Stimulated activated CD8-positive, alpha-beta memory T cell treated with anti-CD3 and anti-CD28 coated beads, Interleukin-7, amount 100 ng/mL, for 48 hours (primary cell): ENCODE measurements around the gene EEFSEC.
"Not testable (repeated sequence)": the region's sequence is repeated elsewhere in the genome, so short reads cannot be mapped to it uniquely, and the experiment has no call there.

ENCODE experiments used
- DNase-seq, 2 donors: peaks; one replicate each; pipeline ENCODE4 v3.0.0-alpha.2; 2020; ENCODE audit warnings: low read depth in 1 of 2; ENCODE audit errors: extremely low read depth in 1 of 2

The EEFSEC gene

DNA sequence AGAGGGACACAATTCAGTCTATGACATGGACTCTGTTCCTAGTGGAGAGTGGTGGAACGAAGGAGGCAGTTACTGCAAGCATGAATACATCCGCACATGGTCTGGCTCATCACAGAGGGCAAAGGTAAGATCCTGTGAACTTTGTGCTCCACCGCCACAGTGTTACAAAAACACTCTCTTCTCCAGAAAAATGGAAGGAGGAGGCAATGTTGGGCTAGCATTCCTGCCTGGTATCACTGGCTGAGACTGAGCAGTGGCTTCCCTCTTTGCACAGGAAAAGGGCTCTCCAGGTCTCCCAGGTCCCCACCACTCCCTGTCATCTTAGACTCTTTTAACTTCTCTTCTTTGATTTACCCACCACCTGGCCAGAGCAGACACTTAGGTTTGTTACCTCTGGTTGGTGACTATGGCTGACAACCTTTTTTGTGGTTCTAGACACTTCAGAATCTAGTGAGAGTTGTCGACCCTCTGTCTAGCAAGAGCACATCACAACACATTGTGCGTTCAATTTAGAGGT, 1.5 kb upstream of the EEFSEC start:
- no peak for DNase-seq

DNA sequence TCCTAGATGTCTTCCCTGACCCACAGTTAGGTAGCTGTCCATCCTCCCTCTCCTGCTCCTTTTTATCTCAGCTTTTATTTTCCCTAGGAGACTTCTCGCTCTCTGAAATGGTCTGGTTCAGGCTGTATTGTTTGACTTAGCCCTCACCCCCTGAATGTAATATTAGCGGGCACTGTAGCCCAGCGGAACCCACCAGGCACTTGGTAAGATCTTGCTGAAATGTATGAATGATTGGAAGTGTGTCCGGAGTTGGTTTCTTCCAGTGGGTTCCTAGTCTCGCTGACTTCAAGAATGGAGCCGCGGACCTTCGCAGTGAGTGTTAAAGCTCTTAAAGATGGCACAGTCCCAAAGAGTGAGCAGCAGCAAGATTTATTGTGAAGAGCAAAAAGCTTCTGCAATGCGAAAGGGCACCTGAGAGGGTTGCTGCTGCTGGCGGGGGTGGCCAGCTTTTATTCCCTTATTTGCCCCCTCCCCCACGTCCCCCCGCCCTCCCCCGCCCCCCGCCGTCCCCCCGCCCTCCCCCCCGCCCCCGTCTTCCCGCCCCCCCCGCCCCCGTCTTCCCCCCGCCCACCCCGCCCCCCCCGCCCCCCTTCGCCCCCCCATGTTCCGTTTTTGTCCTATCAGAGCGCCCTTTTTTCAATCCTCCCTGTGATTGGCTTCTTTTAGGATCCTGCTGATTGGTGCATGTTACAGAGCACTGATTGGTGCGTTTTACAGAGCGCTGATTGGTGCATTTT, 694 bp upstream of the EEFSEC start:
- no peak for DNase-seq

DNA sequence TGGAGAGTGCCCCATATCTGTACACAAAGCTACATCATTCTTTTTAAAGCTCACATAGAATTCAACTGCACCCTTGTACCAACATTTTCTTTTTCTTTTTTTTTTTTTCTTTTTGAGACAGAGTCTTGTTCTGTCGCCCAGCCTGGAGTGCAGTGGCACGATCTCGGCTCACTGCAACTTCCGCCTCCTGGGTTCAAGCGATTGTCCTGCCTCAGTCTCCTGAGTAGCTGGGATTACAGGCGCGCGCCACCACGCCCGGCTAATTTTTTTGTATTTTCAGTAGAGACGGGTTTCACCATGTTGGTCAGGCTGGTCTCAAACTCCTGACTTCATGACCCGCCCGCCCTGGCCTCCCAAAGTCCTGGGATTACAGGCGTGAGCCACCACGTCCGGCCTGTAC, 1.1 kb downstream of the EEFSEC start:
- DNase-seq: not testable (repeated sequence)

DNA sequence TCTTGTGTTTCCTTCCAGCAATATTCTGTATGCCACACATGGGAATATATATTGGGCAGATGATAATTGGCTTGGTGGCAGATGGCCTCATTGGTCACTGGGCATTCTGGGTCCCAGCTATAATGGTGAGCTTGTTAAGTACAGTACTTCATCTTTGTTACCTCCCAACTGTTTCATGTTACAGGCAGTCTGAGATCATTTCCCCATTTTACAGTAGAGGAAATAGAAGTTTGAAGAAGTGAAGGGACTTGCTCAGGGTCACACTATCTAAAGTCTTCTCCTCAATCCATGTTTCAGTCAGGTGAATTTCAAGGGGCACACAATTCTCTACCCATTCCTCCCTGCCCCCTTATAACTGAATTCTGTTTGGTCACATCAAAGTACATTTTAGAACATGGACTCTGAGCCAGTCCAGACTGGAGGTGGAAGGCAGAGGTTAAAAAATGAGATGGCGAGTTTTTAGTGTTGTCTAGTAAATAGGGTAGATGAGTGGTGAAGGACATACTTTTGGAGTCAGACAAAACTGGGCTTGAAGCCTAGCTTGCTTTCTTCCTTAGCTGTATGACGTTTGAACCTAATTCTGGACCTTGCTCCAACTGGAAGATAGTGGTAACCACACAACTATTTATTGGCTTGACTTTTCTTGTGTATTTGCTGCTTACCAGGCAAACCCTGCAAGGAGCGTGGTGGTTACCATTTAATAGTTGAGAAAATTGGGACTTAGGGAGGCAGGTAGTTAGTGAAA, 2.5 kb downstream of the EEFSEC start:
- no peak for DNase-seq

GRCh38 chr3:128160661-128161060, 7.4 kb downstream of the EEFSEC start:
- DNase-seq: no peak

- DNase-seq: no peak
Measured at GRCh38 chr3:128163432-128163831, 10.2 kb downstream of the EEFSEC start.

- no peak for DNase-seq
Measured at GRCh38 chr3:128166971-128167453, 13.7 kb downstream of the EEFSEC start.

DNA sequence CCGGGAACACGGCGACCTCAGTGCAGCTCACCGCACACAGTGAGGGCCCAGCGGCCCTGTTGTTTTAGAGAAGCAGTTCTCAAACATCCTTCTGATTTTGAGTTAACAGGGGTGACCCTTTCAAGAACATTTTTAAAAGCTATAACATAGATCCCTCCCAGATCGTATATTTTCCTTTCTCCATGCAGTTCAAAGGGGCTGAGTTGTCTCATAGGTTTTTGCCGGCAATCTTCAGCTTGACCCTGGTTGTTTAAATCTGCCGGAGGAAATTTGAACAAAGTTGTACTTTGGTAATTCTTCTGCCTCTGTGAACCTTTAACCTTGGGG, 14.3 kb downstream of the EEFSEC start:
- DNase-seq: no peak

DNA sequence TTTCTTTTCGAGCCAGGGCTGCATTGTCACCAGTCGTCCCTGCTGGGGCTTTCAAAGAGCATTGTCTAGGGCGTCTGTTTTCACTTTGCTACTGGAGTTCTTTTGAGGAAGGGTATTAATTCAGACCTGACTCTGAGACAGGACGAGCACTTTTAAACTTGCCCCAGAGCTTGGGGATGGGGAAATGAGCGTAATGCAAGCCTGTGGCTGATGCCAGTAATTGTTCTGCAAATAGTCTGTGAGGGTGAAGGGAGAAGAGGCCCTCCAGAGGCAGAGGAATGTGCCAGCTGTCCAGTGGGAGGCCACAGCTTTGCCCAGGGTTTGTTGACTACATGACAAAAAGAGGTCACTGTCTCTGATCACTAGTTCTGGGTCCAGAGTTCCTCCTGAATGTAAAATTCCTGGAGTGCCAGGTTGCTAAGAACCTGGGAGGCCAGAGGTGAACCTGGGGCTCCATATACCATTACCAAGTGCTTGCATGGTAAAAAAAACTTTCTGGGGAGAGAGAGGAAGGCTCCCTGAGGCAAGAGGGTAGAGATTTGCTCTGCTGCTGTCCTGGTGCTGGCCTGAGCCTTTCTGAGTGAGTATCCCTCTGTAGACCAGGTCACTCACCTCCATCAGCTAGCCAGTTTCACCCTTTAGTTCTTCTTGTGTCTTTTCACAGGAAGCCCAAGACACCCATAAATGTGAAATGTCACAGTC, 14.8 kb downstream of the EEFSEC start:
- DNase-seq: no peak

DNA sequence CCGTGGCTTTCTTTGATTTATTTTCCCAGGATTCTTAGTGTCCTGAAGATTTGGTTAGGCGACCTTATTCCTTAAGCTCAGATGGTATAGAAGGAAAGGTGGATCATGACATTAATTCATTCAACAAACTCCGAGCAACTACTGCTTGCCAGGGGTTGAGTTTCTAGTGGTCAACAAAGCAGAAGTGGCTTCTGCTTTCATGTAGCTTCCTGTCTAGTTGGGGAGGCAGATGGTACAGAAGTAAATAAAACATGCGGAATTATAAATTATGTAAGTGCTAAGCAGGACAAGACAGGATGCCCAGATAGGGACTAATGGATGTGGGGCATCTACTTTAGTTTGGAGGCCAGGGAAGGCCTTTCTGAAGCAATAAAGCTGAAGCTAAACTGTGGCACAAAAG, 15.6 kb downstream of the EEFSEC start:
- DNase-seq: no peak

DNA sequence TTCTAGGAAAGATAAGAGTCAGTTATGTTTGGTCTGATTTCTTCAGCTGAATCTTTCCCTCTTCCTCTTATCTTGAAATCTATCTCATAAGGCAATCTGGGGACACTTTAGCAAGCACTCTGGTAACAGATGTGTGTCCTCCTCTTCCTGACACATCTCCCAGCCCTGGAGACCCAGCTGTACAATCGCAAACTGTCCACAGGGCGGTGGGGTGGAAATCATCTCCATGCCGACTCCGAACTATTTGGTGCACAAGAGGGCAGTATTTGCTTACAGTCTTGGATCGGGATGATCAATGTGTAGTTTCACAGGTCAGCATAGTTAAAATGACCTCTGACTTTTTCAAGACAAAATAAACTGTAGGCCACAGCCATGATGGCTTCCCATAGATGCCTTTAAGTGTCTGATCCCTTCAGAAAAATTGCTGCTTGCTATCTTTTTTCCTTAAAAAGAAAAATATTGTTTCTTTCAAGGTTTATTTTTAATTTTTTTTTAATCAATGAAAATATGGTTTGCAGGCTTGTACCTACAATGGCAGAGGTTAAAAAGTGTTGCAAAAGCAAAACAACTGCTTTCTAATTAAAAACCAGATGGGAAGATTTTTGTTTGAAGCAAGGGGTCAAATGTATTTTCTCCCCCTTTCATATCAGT, 17.7 kb downstream of the EEFSEC start:
- DNase-seq: no peak

DNA sequence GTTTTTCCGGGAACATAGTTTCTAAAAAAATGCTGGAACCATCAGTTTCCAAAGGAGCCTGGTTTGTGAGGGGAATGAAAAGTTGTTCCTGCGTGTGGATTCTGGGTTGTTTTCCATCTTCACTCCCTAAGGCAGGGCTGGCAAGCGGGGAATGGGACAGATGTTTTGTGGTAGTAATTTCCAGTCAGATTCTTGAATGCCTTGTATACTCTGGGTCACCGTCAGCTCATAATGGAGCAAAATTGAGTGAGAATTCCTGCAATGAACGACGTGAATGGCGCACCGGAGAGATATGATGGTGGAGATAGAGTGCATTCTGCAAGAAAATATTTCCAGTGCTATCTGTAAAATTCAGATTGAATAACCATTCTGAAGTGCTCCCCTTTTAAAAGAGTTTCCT, 19.9 kb downstream of the EEFSEC start:
- DNase-seq: no peak

GRCh38 chr3:128173849-128174248, 20.6 kb downstream of the EEFSEC start:
- no peak for DNase-seq

GRCh38 chr3:128174675-128175590, 21.7 kb downstream of the EEFSEC start:
- no peak for DNase-seq

GRCh38 chr3:128175768-128176167, 22.5 kb downstream of the EEFSEC start:
- DNase-seq: no peak

DNA sequence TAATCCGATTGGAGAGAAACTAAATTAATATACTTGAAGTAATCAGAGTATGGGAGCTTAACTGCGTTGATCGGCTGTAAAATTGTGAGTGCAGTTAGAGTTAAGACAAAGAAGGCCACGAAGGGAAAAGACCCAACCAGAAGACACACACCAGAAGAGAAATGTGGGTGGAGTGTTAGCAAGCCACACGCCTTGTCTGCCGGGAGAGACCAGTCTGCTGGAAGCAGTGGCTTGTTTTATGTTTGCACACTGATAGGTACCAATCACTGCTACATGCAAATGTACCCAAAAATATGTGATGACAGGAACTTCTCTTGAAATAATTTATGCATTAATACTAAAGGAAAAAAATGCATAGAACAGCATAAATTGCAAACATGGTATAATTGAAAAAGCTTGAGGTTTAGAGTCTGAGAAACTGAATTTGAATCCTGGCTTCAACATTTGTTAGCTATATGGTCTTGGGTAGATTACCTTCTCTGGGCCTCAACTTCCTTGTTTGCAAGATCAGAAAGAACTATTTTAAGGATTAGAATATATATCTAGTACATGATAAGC, 23.1 kb downstream of the EEFSEC start:
- no peak for DNase-seq

- no peak for DNase-seq
Measured at GRCh38 chr3:128177865-128178264, 24.6 kb downstream of the EEFSEC start.

- no peak for DNase-seq
Measured at GRCh38 chr3:128178782-128179483, 25.7 kb downstream of the EEFSEC start.

DNA sequence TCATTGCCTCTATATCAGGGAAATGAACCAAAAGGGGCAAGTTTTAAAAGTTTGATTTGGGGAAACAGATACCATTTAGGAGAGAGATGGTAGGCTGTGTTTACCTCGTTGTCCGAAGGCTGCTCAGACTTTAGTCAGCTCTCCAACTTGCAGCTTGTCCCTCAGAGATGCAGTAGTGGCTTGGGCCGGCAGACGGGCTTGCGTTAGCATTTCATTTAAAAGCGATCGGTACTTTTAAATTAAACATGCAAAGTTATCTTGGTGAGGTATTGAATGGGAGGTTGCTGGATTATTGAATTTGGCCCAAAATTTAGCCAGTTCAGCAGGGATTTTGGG, 26.2 kb downstream of the EEFSEC start:
- DNase-seq: no peak
